ENCODE data around the gene ANKRD11. TPM values are rescaled to one million over a fixed set of nuclear protein-coding genes. Genes with fewer than 3 reads are reported as not detected.
"Not testable (repeated sequence)": the region's sequence is repeated elsewhere in the genome, so short reads cannot be mapped to it uniquely, and the experiment has no call there.

Gene ANKRD11
- total RNA-seq, 2 experiments from 2014 or later, result 174 to 177 TPM

- Mint-ChIP-seq H3K27ac (peak overlapping the region; percentile 16), H3K4me1 (ENCODE audit: low read depth) (peaks cover 65% of the 10 kb centered on the region)
- intact Hi-C loops (cut with micrococcal nuclease), result no loop called here
Observed at GRCh38 chr16:89392881-89393737, 97.3 kb downstream of the ANKRD11 start.

GRCh38 chr16:89390224-89390583 lies 100.2 kb downstream of the ANKRD11 start:
- H3K4me3 Mint-ChIP-seq; H3K36me3 Mint-ChIP-seq (ENCODE audit: low read depth); intact Hi-C loops (cut with micrococcal nuclease); DNase-seq; H3K27me3 Mint-ChIP-seq (ENCODE audit: low read depth); H3K27ac Mint-ChIP-seq; H3K9me3 Mint-ChIP-seq; CTCF ChIA-PET: not testable (repeated sequence)
- peaks cover 71% of the 10 kb centered on the region for H3K4me1 Mint-ChIP-seq (ENCODE audit: low read depth)

More at GRCh38 chr16:89392881-89393737, 97.3 kb downstream of the ANKRD11 start:
- DNase-seq, result no peak
- no peak overlapping the region for H3K4me3 Mint-ChIP-seq
- peaks cover 9% of the 10 kb centered on the region for H3K36me3 Mint-ChIP-seq (ENCODE audit: low read depth)
- CTCF ChIA-PET, result interaction anchor here (0.5 to 1.1 kb wide), 2 partner anchors 13 to 65 kb away, joined by 3 read pairs; no protein-coding TSS in a partner anchor
- no peaks in the 10 kb centered on the region for H3K27me3 Mint-ChIP-seq (ENCODE audit: low read depth)
- no peaks in the 10 kb centered on the region for H3K9me3 Mint-ChIP-seq

DNA sequence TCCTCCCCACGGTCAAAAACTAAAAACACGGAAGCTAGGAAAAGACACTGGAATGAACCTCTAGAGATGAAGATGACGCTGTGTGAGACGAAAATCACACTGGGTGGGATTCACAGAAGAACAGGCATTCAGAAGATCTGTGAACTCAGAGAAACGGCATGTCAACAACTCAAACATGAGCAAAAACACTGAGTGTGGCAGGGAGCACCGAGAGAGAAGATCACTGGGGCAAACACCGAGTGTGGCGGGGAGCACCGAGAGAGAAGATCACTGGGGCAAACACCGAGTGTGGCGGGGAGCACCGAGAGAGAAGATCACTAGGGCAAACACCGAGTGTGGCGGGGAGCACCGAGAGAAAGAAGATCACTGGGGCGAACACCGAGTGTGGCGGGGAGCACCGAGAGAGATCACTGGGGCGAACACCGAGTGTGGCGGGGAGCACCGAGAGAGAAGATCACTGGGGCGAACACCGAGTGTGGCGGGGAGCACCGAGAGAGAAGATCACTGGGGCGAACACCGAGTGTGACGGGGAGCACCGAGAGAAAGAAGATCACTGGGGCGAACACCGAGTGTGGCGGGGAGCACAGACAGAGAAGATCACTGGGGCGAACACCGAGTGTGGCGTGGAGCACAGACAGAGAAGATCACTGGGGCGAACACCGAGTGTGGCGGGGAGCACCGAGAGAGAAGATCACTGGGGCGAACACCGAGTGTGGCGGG lies 100.7 kb downstream of the ANKRD11 start:
- CTCF ChIA-PET, result interaction anchor here (0.6 to 0.7 kb wide), 2 partner anchors 19 to 57 kb away, joined by 3 read pairs; no protein-coding TSS in a partner anchor
- H3K4me1 Mint-ChIP-seq (ENCODE audit: low read depth), result peaks cover 71% of the 10 kb centered on the region
- H3K9me3 Mint-ChIP-seq; H3K27me3 Mint-ChIP-seq (ENCODE audit: low read depth); H3K4me3 Mint-ChIP-seq; intact Hi-C loops (cut with micrococcal nuclease); DNase-seq; H3K36me3 Mint-ChIP-seq (ENCODE audit: low read depth): not testable (repeated sequence)
- peak overlapping the region; percentile 13 for H3K27ac Mint-ChIP-seq

DNA sequence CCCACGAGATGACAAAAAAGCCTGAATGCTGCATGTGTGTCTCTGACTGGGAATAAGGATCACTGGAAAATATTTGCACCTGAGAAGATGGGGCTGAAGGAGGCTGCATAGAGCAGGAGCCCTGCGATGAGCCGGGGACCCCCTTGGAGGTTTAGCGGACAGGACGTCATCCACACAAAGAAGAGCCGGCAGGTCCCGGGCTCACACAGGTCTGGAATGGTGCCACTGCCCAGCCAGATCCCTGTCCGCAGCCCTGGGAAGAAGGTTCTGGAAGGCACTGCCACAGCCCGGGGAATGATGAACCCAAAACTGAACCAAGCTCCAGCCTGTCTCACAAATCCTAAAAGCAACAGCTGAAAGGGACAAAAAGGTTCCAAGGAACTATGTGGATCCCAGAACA lies 101.8 kb downstream of the ANKRD11 start:
- no peak overlapping the region for H3K27ac Mint-ChIP-seq
- no peaks in the 10 kb centered on the region for H3K27me3 Mint-ChIP-seq (ENCODE audit: low read depth)
- no peaks in the 10 kb centered on the region for H3K9me3 Mint-ChIP-seq

DNA sequence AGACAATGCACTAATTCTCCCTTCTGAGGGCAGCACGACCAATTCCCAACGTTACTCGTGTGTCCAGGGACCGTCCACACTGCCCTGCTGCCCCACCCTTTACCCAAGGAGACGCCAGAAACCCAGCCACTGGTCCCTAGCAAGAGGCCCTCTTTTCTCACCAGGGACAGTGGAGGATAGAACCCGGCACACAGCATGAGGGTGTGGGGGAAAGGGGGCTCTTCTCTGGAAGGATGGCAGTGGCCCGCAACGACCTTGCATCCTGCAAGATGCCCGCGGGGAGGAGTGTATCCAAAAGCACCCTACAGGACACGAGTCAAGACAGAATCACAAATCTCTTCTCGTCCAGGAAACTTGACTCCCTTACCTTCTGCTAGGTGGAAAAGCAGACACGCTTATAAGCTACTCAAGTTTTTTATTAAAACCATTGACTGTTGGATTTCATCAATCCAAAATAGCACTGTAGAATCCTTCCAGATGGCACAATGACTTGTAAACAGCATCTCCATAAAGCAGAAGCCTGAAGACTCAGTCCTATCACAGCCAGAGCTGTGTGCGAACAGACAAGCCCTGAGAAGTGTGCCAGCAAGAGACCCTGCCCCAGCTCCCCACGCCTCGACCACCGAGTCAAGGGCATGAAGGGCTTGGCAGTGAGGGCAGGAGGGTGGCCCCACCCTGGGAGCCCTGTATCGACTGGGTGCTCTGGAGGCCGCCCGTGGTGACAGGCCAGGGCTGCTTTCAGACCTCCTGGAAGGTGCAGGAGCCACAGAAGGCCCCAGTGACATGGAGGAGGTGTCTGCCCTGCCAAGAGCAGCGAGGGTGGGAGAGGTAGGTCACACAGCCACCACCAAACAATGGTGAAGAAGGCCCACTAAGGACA lies 103.8 kb downstream of the ANKRD11 start:
- H3K4me1 Mint-ChIP-seq (ENCODE audit: low read depth), result peaks cover 77% of the 10 kb centered on the region
- CTCF ChIA-PET, result no interaction called here
- H3K27me3 Mint-ChIP-seq (ENCODE audit: low read depth), result no peaks in the 10 kb centered on the region
- peaks cover 11% of the 10 kb centered on the region for H3K36me3 Mint-ChIP-seq (ENCODE audit: low read depth)
- H3K4me3 Mint-ChIP-seq, result peak overlapping the region; percentile 6
- H3K9me3 Mint-ChIP-seq, result no peaks in the 10 kb centered on the region
- no peak for DNase-seq
- intact Hi-C loops (cut with micrococcal nuclease), result no loop called here
- H3K27ac Mint-ChIP-seq, result peak overlapping the region; percentile 65

More for the DNA sequence above, 101.8 kb downstream of the ANKRD11 start:
- Mint-ChIP-seq H3K4me1 (ENCODE audit: low read depth) (peaks cover 74% of the 10 kb centered on the region), H3K36me3 (ENCODE audit: low read depth) (peaks cover 12% of the 10 kb centered on the region), H3K4me3 (no peak overlapping the region)
- intact Hi-C loops (cut with micrococcal nuclease), result no loop called here
- CTCF ChIA-PET, result no interaction called here
- no peak for DNase-seq

GRCh38 chr16:89385712-89386111 lies 104.6 kb downstream of the ANKRD11 start:
- no peak overlapping the region for H3K27ac Mint-ChIP-seq
- CTCF ChIA-PET, result no interaction called here
- no peaks in the 10 kb centered on the region for H3K27me3 Mint-ChIP-seq (ENCODE audit: low read depth)
- intact Hi-C loops (cut with micrococcal nuclease), result no loop called here
- H3K36me3 Mint-ChIP-seq (ENCODE audit: low read depth), result peaks cover 10% of the 10 kb centered on the region
- peaks cover 82% of the 10 kb centered on the region for H3K4me1 Mint-ChIP-seq (ENCODE audit: low read depth)
- no peak for DNase-seq
- H3K9me3 Mint-ChIP-seq, result no peaks in the 10 kb centered on the region
- H3K4me3 Mint-ChIP-seq, result no peak overlapping the region

DNA sequence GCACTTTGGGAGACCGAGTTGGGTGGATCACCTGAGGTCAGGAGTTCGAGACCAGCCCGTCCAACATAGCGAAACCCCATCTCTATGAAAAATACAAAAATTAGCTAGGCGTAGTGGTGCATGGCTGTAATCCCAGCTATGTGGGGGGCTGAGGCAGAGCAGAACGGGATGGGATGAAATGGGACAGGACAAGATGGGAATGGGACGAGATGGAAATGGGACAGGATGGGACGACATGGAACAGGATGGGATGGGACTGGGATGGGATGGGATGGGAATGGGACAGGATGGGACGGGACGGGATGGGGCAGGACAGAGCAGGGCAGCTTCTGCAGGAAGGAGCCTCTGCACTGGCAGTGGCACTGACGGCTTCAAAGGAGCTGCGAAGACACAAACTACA lies 106.1 kb downstream of the ANKRD11 start:
- CTCF ChIA-PET, result no interaction called here
- intact Hi-C loops (cut with micrococcal nuclease), result no loop called here

DNA sequence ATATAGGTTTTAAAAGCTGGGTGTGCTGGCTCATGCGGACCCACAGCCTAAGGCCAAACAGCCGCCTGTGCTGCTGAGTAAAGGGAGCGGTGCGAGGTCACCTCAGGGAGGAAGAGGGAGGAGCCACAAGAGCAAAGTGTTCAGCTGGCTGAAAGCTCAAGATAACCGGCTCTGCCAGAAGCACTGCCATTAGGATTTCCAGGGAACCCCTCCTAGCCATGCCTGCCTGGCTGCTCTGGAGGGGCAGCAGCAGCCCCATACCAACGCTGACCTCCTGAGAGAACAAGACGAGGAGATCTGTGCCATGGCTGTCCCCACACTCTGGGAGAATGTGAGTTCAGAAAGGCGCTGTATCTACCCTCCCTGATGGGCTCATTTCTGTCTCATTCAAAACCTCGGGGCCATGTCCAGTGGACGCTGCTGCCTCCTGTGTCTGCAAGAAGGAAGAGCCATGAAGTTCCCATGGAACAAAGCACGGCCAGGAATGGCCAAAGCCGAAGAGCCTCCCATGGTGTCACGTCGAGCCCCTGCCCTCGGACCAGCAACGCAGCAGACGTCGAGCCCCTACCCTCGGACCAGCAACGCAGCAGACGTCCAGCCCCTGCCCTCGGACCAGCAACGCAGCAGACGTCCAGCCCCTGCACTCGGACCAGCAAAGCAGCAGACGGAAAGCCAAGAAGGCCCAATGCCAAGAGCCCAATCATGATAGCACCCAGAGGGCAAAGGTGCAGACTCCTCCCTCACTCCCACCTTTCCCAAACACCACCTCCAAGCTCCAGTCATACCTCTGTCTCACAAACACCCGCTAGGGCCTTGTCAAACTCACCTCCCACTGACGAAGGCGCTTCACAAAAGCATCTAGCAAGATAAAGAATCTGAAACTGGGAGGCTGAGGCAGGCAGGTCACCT lies 107.0 kb downstream of the ANKRD11 start:
- H3K27ac Mint-ChIP-seq, result peak overlapping the region; percentile 71
- CTCF ChIA-PET, result interaction anchor here (0.6 to 0.9 kb wide), 4 partner anchors 12 to 1918 kb away, joined by 3 to 4 read pairs (median 3); no protein-coding TSS in a partner anchor
- H3K4me3 Mint-ChIP-seq, result peak overlapping the region; percentile 32
- H3K9me3 Mint-ChIP-seq, result no peaks in the 10 kb centered on the region
- H3K4me1 Mint-ChIP-seq (ENCODE audit: low read depth), result peaks cover 93% of the 10 kb centered on the region
- H3K36me3 Mint-ChIP-seq (ENCODE audit: low read depth), result peaks cover 9% of the 10 kb centered on the region
- intact Hi-C loops (cut with micrococcal nuclease), result no loop called here
- peak; percentile 42 for DNase-seq
- H3K27me3 Mint-ChIP-seq (ENCODE audit: low read depth), result no peaks in the 10 kb centered on the region

More for the DNA sequence above, 106.1 kb downstream of the ANKRD11 start:
- peak overlapping the region; percentile 71 for H3K27ac Mint-ChIP-seq
- no peaks in the 10 kb centered on the region for H3K9me3 Mint-ChIP-seq
- peak overlapping the region; percentile 34 for H3K4me3 Mint-ChIP-seq
- H3K4me1 Mint-ChIP-seq (ENCODE audit: low read depth), result peaks cover 92% of the 10 kb centered on the region
- no peak for DNase-seq
- peaks cover 9% of the 10 kb centered on the region for H3K36me3 Mint-ChIP-seq (ENCODE audit: low read depth)
- no peaks in the 10 kb centered on the region for H3K27me3 Mint-ChIP-seq (ENCODE audit: low read depth)

DNA sequence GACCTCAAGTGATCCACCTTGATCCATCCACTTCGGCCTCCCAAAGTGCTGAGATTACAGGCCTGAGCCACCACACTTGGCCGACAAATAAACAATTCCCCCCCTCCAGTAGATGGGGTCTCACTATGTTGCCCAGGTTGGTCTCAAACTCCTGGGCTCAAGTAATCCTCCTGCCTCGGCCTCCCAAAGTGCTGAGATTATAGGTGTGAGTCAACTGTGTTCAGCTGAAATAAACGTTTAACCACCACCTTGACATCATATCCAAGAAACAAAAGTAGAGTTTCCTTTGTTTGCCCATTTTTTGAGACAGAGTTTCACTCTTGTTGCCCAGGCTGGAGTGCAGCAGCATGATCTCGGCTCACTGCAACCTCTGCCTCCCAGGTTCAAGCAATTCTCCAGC lies 107.8 kb downstream of the ANKRD11 start:
- H3K27ac Mint-ChIP-seq, result peak overlapping the region; percentile 71
- H3K36me3 Mint-ChIP-seq (ENCODE audit: low read depth), result peaks cover 14% of the 10 kb centered on the region
- H3K4me1 Mint-ChIP-seq (ENCODE audit: low read depth), result peaks cover 93% of the 10 kb centered on the region
- CTCF ChIA-PET, result interaction anchor here (0.9 kb wide), 2 partner anchors 11 to 48 kb away, joined by 3 to 4 read pairs; no protein-coding TSS in a partner anchor
- H3K4me3 Mint-ChIP-seq; H3K9me3 Mint-ChIP-seq; DNase-seq; intact Hi-C loops (cut with micrococcal nuclease); H3K27me3 Mint-ChIP-seq (ENCODE audit: low read depth): not testable (repeated sequence)

DNA sequence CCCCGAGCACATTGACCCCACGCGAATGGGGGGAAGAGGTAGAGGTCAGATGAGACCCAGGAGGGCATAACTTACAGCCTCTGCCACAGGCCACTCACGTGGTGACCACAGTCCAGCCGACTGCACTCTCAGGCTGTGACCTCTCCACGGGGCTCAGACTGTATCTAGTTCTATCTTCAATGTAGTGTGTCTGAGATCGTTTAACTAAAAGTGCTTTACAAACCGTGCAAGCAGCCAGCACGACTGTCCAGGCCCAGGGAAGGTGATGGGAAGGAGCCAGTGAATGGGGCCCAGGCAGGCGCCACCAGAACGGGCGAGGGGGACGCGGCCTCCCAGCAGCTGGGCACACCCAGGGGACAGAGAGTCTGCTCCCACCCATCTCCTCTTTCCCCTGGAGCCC lies 108.6 kb downstream of the ANKRD11 start:
- no peak for DNase-seq
- Mint-ChIP-seq H3K4me3 (no peak overlapping the region), H3K4me1 (ENCODE audit: low read depth) (peaks cover 94% of the 10 kb centered on the region), H3K9me3 (no peaks in the 10 kb centered on the region), H3K36me3 (ENCODE audit: low read depth) (peaks cover 19% of the 10 kb centered on the region), H3K27ac (no peak overlapping the region), H3K27me3 (ENCODE audit: low read depth) (no peaks in the 10 kb centered on the region)
- intact Hi-C loops (cut with micrococcal nuclease), result no loop called here
- CTCF ChIA-PET, result interaction anchor here (0.6 kb wide), 1 partner anchor 12 kb away, joined by 3 read pairs; no protein-coding TSS in a partner anchor

- H3K27me3 Mint-ChIP-seq (ENCODE audit: low read depth), result no peaks in the 10 kb centered on the region
- H3K4me3 Mint-ChIP-seq, result no peak overlapping the region
- peaks cover 93% of the 10 kb centered on the region for H3K4me1 Mint-ChIP-seq (ENCODE audit: low read depth)
- no peak for DNase-seq
- peaks cover 22% of the 10 kb centered on the region for H3K36me3 Mint-ChIP-seq (ENCODE audit: low read depth)
- H3K9me3 Mint-ChIP-seq, result peaks cover 2% of the 10 kb centered on the region
- intact Hi-C loops (cut with micrococcal nuclease), result no loop called here
- H3K27ac Mint-ChIP-seq, result peak overlapping the region; percentile 36
- CTCF ChIA-PET, result no interaction called here
Observed at GRCh38 chr16:89380681-89381080, 109.7 kb downstream of the ANKRD11 start.
